ENCODE measurements around the gene NXF2.

NXF2 gene

DNA sequence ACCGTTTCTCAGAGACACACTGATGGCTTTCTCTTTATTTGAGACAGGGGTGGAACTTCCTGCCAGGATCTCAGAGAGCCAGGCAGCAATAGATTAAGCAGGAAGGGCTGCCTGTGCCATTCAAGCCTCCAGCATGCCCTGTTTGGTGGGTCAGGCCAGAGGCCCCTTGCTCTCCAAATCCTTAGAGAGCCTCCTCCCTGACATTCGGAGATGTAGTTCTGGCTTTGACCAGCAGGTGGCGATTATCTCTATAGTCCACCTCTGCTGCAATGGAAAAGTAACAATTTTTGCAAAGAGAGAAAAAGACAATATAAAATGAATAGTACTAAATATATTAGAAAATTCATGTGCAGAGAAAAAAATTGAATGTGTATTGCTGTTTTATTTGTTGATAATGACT lies 98.9 kb downstream of the NXF2 start:
- TF ChIP-seq RAD21 (IDR thresholded peaks at IDR 0.05; ENCODE audit: low read depth): peak; percentile 29; the same call in 1 of the 2 replicates
- TF ChIP-seq, protein P1, sequence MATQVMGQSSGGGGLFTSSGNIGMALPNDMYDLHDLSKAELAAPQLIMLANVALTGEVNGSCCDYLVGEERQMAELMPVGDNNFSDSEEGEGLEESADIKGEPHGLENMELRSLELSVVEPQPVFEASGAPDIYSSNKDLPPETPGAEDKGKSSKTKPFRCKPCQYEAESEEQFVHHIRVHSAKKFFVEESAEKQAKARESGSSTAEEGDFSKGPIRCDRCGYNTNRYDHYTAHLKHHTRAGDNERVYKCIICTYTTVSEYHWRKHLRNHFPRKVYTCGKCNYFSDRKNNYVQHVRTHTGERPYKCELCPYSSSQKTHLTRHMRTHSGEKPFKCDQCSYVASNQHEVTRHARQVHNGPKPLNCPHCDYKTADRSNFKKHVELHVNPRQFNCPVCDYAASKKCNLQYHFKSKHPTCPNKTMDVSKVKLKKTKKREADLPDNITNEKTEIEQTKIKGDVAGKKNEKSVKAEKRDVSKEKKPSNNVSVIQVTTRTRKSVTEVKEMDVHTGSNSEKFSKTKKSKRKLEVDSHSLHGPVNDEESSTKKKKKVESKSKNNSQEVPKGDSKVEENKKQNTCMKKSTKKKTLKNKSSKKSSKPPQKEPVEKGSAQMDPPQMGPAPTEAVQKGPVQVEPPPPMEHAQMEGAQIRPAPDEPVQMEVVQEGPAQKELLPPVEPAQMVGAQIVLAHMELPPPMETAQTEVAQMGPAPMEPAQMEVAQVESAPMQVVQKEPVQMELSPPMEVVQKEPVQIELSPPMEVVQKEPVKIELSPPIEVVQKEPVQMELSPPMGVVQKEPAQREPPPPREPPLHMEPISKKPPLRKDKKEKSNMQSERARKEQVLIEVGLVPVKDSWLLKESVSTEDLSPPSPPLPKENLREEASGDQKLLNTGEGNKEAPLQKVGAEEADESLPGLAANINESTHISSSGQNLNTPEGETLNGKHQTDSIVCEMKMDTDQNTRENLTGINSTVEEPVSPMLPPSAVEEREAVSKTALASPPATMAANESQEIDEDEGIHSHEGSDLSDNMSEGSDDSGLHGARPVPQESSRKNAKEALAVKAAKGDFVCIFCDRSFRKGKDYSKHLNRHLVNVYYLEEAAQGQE (IDR thresholded peaks at IDR 0.05; ENCODE audit: low read depth): no peak

Data from Ishikawa (cell line).